H1 (cell line): ENCODE measurements around the gene NT5M. TPM values are rescaled to one million over a fixed set of nuclear protein-coding genes. Genes with fewer than 3 reads are reported as not detected.

Experiments used
- CTCF ChIA-PET: fragments of 300-600 bp; sonication (Branson Sonifier 250); formaldehyde crosslinking; loops from one replicate; lab custom pipeline; 2021; ENCODE audit not compliant: partially characterized antibody; lab: Charles Lee
- POLR2A ChIA-PET: fragments of 300-600 bp; sonication (Branson Sonifier 250); formaldehyde crosslinking; loops from one replicate; lab custom pipeline; 2021; ENCODE audit warnings: inconsistent platforms; ENCODE audit not compliant: partially characterized antibody; lab: Charles Lee
- DNase-seq, 2 experiments: peaks; one replicate each; pipeline versions ENCODE4 v3.0.0 to v3.0.0-alpha.2; 2010 to 2022; ENCODE audit warnings: low spot score in 2 of 2, low read depth in 1 of 2, mixed read lengths in 1 of 2
- FAIRE-seq: peaks from 2 replicates; lab custom pipeline; 2011; peaks lifted over from hg19 to GRCh38; lab: Jason Lieb, UNC
- H2AFZ ChIP-seq: 2 replicates; pipeline ENCODE4 v1.8.1; 2012; ENCODE audit warnings: low read length, inconsistent platforms
- H2AK5ac ChIP-seq: 2 replicates; pipeline ENCODE4 v1.6.1; 2013; ENCODE audit warnings: low read depth, low read length
- H2BK120ac ChIP-seq: replicated peaks from 2 replicates; pipeline ENCODE3; 2013; ENCODE audit warnings: low read depth, low read length, inconsistent platforms
- H2BK12ac ChIP-seq: 2 replicates; pipeline ENCODE4 v1.6.1; 2013; ENCODE audit warnings: low read depth, low read length
- H2BK15ac ChIP-seq: 2 replicates; pipeline ENCODE4 v1.6.1; 2013; ENCODE audit warnings: low read length
- H2BK20ac ChIP-seq: 2 replicates; pipeline ENCODE4 v1.6.1; 2013; ENCODE audit warnings: low read length
- H2BK5ac ChIP-seq: 2 replicates; pipeline ENCODE4 v1.6.1; 2013; ENCODE audit warnings: low read depth, low read length
- H3K14ac ChIP-seq: 2 replicates; pipeline ENCODE4 v1.6.1; 2013; ENCODE audit warnings: inconsistent platforms; ENCODE audit not compliant: insufficient read length
- H3K18ac ChIP-seq: 2 replicates; pipeline ENCODE4 v1.6.1; 2013; ENCODE audit warnings: low read length; ENCODE audit errors: extremely low read depth
- H3K23ac ChIP-seq: 2 replicates; pipeline ENCODE4 v1.6.1; 2013; ENCODE audit warnings: inconsistent platforms; ENCODE audit not compliant: insufficient read length
- H3K23me2 ChIP-seq: 2 replicates; pipeline ENCODE4 v1.6.1; 2013; ENCODE audit warnings: low read depth, low read length
- H3K27ac ChIP-seq: 2 replicates; pipeline ENCODE4 v1.6.1; 2011; ENCODE audit warnings: low read depth, low read length, inconsistent platforms
- H3K27me3 ChIP-seq, 4 experiments: replicated peaks in 1 of 4; 1 replicate in 1 of 4; 2 replicates in 3 of 4; pipeline versions ENCODE4 v1.6.1 to v1.8.1; 2011 to 2013; ENCODE audit warnings: low read length in 3 of 4, mild to moderate bottlenecking in 3 of 4, inconsistent platforms in 2 of 4, mixed read lengths in 2 of 4, moderate library complexity in 1 of 4; ENCODE audit not compliant: control insufficient read depth in 3 of 4, insufficient read depth in 3 of 4; ENCODE audit errors: extremely low read depth in 1 of 4
- H3K36me3 ChIP-seq, 4 experiments: 2 replicates each; pipeline versions ENCODE4 v1.6.1 to v1.8.1; 2011 to 2013; ENCODE audit warnings: mild to moderate bottlenecking in 4 of 4, low read length in 3 of 4, moderate library complexity in 2 of 4, control low read depth in 1 of 4, inconsistent platforms in 1 of 4; ENCODE audit not compliant: insufficient read depth in 4 of 4, control insufficient read depth in 2 of 4
- H3K4ac ChIP-seq: replicated peaks from 2 replicates; pipeline ENCODE3; 2013; ENCODE audit warnings: low read length, low read depth, mixed read lengths, inconsistent platforms; ENCODE audit not compliant: insufficient read length
- H3K4me1 ChIP-seq, 4 experiments: replicated peaks in 1 of 4; 1 replicate in 1 of 4; 2 replicates in 3 of 4; pipeline versions ENCODE4 v1.6.1 to v1.8.1; 2011 to 2013; ENCODE audit warnings: low read length in 3 of 4, inconsistent platforms in 2 of 4, mixed read lengths in 1 of 4; ENCODE audit not compliant: insufficient read depth in 4 of 4, control insufficient read depth in 3 of 4
- H3K4me2 ChIP-seq, 2 experiments: 2 replicates each; pipeline versions ENCODE4 v1.6.1 to v1.8.1; 2011 to 2013; ENCODE audit warnings: low read depth in 2 of 2, low read length in 2 of 2, control low read depth in 1 of 2, inconsistent platforms in 1 of 2, mild to moderate bottlenecking in 1 of 2; ENCODE audit not compliant: insufficient read depth in 1 of 2
- H3K4me3 ChIP-seq, 4 experiments: fragments of 200-600, 300-600 bp in 1 of 4; sonication (generic), shearing (Covaris generic), sonication (Bioruptor Twin) in 1 of 4; 2 replicates each; pipeline versions ENCODE4 v1.5.1 to v1.8.1; 2011 to 2016; ENCODE audit warnings: low read length in 4 of 4, low read depth in 3 of 4, control low read depth in 2 of 4, inconsistent platforms in 2 of 4, mild to moderate bottlenecking in 2 of 4, mixed read lengths in 1 of 4, moderate library complexity in 1 of 4; ENCODE audit not compliant: insufficient read depth in 2 of 4; ENCODE audit errors: extremely low read depth in 1 of 4
- H3K56ac ChIP-seq: replicated peaks from 2 replicates; pipeline ENCODE3; 2013; ENCODE audit warnings: low read depth, mild to moderate bottlenecking, mixed read lengths, low read length, inconsistent platforms; ENCODE audit not compliant: insufficient read length
- H3K79me1 ChIP-seq: 2 replicates; pipeline ENCODE4 v1.6.1; 2013; ENCODE audit warnings: low read depth, low read length, control low read depth
- H3K79me2 ChIP-seq, 2 experiments: 2 replicates each; pipeline versions ENCODE4 v1.6.1 to v1.8.1; 2012 to 2013; ENCODE audit warnings: low read length in 2 of 2, mild to moderate bottlenecking in 2 of 2, inconsistent platforms in 1 of 2; ENCODE audit not compliant: insufficient read depth in 2 of 2, control insufficient read depth in 1 of 2
- H3K9ac ChIP-seq, 4 experiments: replicated peaks in 1 of 4; 1 replicate in 1 of 4; 2 replicates in 3 of 4; pipeline versions ENCODE4 v1.6.1 to v1.8.1; 2011 to 2013; ENCODE audit warnings: low read depth in 3 of 4, low read length in 3 of 4, control low read depth in 2 of 4, mild to moderate bottlenecking in 2 of 4, moderate library complexity in 2 of 4, inconsistent platforms in 1 of 4; ENCODE audit errors: extremely low read depth in 1 of 4
- H3K9me3 ChIP-seq, 2 experiments: 2 replicates each; pipeline versions ENCODE4 v1.6.1 to v1.8.1; 2012 to 2013; ENCODE audit warnings: mild to moderate bottlenecking in 2 of 2, moderate library complexity in 2 of 2, control low read depth in 1 of 2, inconsistent platforms in 1 of 2, low read depth in 1 of 2, low read length in 1 of 2, mixed read lengths in 1 of 2; ENCODE audit not compliant: insufficient read depth in 2 of 2
- H4K20me1 ChIP-seq, 2 experiments: replicated peaks in 1 of 2; 2 replicates each; pipeline versions ENCODE3 to v1.8.1; 2011 to 2013; ENCODE audit warnings: inconsistent platforms in 2 of 2, low read length in 2 of 2, mild to moderate bottlenecking in 1 of 2; ENCODE audit not compliant: insufficient read depth in 2 of 2, control insufficient read depth in 1 of 2
- H4K5ac ChIP-seq: 2 replicates; pipeline ENCODE4 v1.6.1; 2013; ENCODE audit warnings: low read length, low read depth, mixed read lengths, inconsistent platforms; ENCODE audit not compliant: insufficient read length
- H4K8ac ChIP-seq: 2 replicates; pipeline ENCODE4 v1.8.0; 2013; ENCODE audit warnings: mild to moderate bottlenecking, moderate library complexity, low read length, inconsistent platforms; ENCODE audit not compliant: insufficient read depth; ENCODE audit errors: extremely low read depth
- H4K91ac ChIP-seq: replicated peaks from 2 replicates; pipeline ENCODE3; 2013; ENCODE audit warnings: low read length, mixed read lengths, inconsistent platforms; ENCODE audit not compliant: insufficient read length
- CBX8 ChIP-seq: fragments of 300-800, 300-1000 bp; sonication (generic); IDR thresholded peaks from 2 replicates; pipeline ENCODE4 v1.7.1; 2016; ENCODE audit warnings: low read depth, low read length, borderline replicate concordance
- POU5F1 ChIP-seq: IDR thresholded peaks from 2 replicates; pipeline ENCODE4 v1.6.1; 2011; ENCODE audit warnings: low read depth, mild to moderate bottlenecking, low read length, moderate library complexity
- TAF7 ChIP-seq: optimal IDR thresholded peaks from 2 replicates; pipeline ENCODE3; 2011; ENCODE audit warnings: low read depth, mild to moderate bottlenecking, inconsistent platforms, low read length, moderate library complexity, borderline replicate concordance
- TCF12 ChIP-seq: IDR thresholded peaks from 2 replicates; pipeline ENCODE4 v1.6.1; 2011; ENCODE audit warnings: low read depth, mild to moderate bottlenecking, low read length
- YY1 ChIP-seq: IDR thresholded peaks from 2 replicates; pipeline ENCODE4 v1.6.1; 2011; ENCODE audit warnings: low read depth, mild to moderate bottlenecking, low read length
- WGBS, 2 experiments: shearing (Covaris generic) in 1 of 2; methylation state at CpG; one replicate each; pipeline versions ENCODE4 v1.1.6 to v1.1.7; 2013 to 2015; ENCODE audit warnings: low lambda C conversion rate in 2 of 2, mixed read lengths in 2 of 2, inconsistent platforms in 1 of 2, low coverage in 1 of 2, missing lambda C conversion rate in 1 of 2; ENCODE audit not compliant: insufficient replicate concordance in 2 of 2, insufficient coverage in 1 of 2, insufficient read length in 1 of 2; ENCODE audit errors: extremely low coverage in 1 of 2, missing lambda C conversion rate in 1 of 2; 5-methylcytosine and 5-hydroxymethylcytosine counted together
- polyA plus RNA-seq, 7 experiments: library from polyadenylated mRNA; depleted of rRNA in 3 of 7; stranded (reverse) in 5 of 7; unstranded in 2 of 7; fragments of >200 nt in 5 of 7; fragments of 200-250 nt in 2 of 7; gene quantifications; 1 replicate in 5 of 7; 2 replicates in 1 of 7; 4 replicates in 1 of 7; pipeline versions ENCODE4 v1.2.1 to v1.2.3, GENCODE V29; 2011 to 2013; ENCODE audit warnings: missing spikeins in 2 of 7, mixed read lengths in 2 of 7
- total RNA-seq: library from RNA; stranded (reverse); fragmentation: NEBNext Ultra II Directional; extraction: Animal tissue kit (Norgen Biotek cat#: 25700); gene quantifications from 2 replicates; pipeline ENCODE4 v1.2.1, GENCODE V29; 2021

The NT5M gene
- total and polyA plus RNA-seq, 2 of the 8 experiments (the other 6 are each of a cell fraction or from before 2014, with no cell fraction given): 7.6 to 18.2 TPM

DNA sequence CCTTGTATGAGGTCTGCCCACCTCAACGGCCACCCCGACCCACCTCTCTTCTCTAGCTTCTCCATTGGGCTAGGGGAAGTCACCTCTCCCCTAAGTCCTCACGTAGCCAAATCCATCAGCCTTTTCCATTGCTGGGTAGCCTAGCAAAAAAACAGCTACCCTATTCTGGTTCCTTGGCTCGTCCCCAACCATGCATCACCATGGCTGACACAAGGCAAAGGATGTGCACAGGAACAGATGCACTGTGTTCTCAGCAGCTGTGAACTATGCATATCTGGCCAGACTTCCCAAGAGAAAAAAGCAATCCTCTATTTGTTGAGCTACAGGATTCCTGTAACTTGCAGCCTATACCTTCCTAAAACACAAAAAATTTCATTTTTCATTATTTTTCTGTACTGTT, 44.2 kb upstream of the NT5M start:
- Histone ChIP-seq H2AFZ (no peak overlapping the region), H3K4me1 (no peaks in the 10 kb centered on the region), H3K4me3 (no peak overlapping the region), H3K23ac (no peak overlapping the region), H3K4ac (no peak overlapping the region), H3K79me2 (no peaks in the 10 kb centered on the region), H2BK20ac (no peak overlapping the region), H3K9ac (no peak overlapping the region), H2BK120ac (no peak overlapping the region), H3K23me2 (no peaks in the 10 kb centered on the region), H3K27ac (no peak overlapping the region), H2BK12ac (no peak overlapping the region), H2BK15ac (no peak overlapping the region), H2BK5ac (no peak overlapping the region), H3K18ac (no peak overlapping the region), H4K8ac (no peak overlapping the region), H4K91ac (no peak overlapping the region), H3K79me1 (no peaks in the 10 kb centered on the region), H3K9me3 (no peaks in the 10 kb centered on the region), H3K36me3 (peaks cover 19 to 60% (median 38%) of the 10 kb centered on the region in 4 experiments), H2AK5ac (no peak overlapping the region), H4K20me1 (peaks cover 0 to 3% of the 10 kb centered on the region in 2 experiments), H3K27me3 (no peaks in the 10 kb centered on the region), H4K5ac (no peak overlapping the region), H3K4me2 (no peak overlapping the region), H3K14ac (no peak overlapping the region), H3K56ac (no peak overlapping the region)
- WGBS, 2 experiments: 83% methylated on average over 4 of the region's 4 CpGs; no CpG with 5 or more reads in 1 of the 2 experiments
- no peak for DNase-seq
- FAIRE-seq: no peak
- TF ChIP-seq TCF12 (no peak), POU5F1 (no peak), YY1 (no peak), CBX8 (no peak), TAF7 (no peak)
- CTCF ChIA-PET: interaction anchor here (3.2 kb wide), 1 partner anchor 11 kb away, joined by 16 read pairs; no protein-coding TSS in a partner anchor
- POLR2A ChIA-PET: no interaction called here
